Activated T-cell treated with anti-CD3 and anti-CD28 coated beads, Interleukin-2, amount 50 U/mL, for 24 hours (primary cell): Measurements from ENCODE around the gene BET1L.
"Not testable (repeated sequence)": the region's sequence is repeated elsewhere in the genome, so short reads cannot be mapped to it uniquely, and the experiment has no call there.

Source experiments
- DNase-seq: peaks from one replicate; pipeline ENCODE4 v3.0.0-alpha.2; 2020
- H3K27ac Mint-ChIP-seq: 2 replicates; pipeline ENCODE4 v1.8.0; 2020; ENCODE audit warnings: mild to moderate bottlenecking, mixed read lengths
- H3K27me3 Mint-ChIP-seq: 2 replicates; pipeline ENCODE4 v1.8.0; 2020; ENCODE audit warnings: mixed read lengths
- H3K36me3 Mint-ChIP-seq: 2 replicates; pipeline ENCODE4 v1.8.0; 2020; ENCODE audit warnings: low read depth, mixed read lengths
- H3K4me1 Mint-ChIP-seq: 2 replicates; pipeline ENCODE4 v1.8.0; 2020; ENCODE audit warnings: low read depth, mixed read lengths
- H3K4me3 Mint-ChIP-seq: 2 replicates; pipeline ENCODE4 v1.8.0; 2020; ENCODE audit warnings: mild to moderate bottlenecking, moderate library complexity, mixed read lengths
- H3K9me3 Mint-ChIP-seq: 2 replicates; pipeline ENCODE4 v1.8.0; 2020; ENCODE audit warnings: mixed read lengths

BET1L gene

DNA sequence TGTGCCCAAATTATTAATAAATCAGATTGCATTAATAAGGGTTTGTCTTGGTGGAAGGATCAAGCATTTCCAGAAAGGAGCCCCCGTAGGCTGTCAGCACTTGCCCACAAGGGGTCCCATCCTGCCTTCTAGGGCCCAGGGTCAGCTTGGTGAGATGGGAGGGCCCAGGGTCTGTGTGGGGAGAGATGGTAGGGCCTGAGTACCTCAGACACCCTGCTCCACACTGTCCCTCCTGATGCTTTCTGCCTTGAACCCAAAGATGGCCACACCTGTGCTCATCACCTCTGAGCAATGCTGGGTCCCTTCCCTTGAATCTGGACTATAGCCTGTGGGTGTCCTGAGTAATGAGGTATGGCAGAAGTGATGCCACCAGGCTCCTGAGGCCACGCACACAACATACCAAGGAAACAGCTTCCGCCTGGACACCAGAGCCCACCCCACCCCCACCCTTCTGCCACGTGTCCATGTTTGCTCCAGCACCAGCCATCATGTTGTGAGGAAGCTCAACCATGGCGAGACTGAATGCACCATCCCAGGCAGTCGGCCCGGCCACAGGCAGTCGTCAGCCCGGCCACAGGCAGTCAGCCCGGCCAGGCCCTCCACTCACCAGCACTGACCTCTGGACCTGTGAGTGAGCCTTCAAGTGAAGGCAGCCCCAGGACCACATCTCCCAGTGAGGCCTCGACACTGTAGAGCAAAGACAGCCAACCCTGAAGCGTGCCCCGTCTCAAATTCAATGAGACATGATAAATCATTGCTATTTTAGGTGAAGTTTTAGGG, 6.8 kb downstream of the BET1L start:
- Mint-ChIP-seq H3K9me3 (no peaks in the 10 kb centered on the region), H3K4me3 (no peak overlapping the region), H3K27ac (peak overlapping the region; percentile 93), H3K36me3 (peaks cover 56% of the 10 kb centered on the region), H3K4me1 (peaks cover 44% of the 10 kb centered on the region), H3K27me3 (no peaks in the 10 kb centered on the region)
- no peak for DNase-seq

DNA sequence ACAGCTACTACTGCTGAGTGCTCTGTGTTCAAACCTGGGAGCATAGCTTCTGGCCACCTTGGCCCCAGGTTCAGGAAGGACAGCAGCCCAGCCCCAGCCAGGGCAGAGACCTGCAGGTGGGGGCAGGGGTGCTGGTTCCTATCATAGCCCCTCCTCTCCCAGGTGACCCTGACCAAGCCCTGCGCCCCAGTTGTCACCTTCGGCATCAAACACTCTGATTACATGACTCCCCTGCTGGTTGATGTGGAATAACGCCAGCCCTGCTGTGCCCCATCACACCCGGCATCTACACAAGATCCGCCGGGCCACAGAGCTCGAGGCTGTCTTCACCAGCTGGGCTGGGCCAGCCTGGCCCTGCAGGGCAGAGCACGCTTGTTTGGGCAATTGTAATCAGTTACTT, 7.4 kb downstream of the BET1L start:
- H3K27me3 Mint-ChIP-seq, result no peaks in the 10 kb centered on the region
- H3K27ac Mint-ChIP-seq, result peak overlapping the region; percentile 37
- peak; percentile 26 for DNase-seq
- H3K36me3 Mint-ChIP-seq, result peaks cover 50% of the 10 kb centered on the region
- H3K9me3 Mint-ChIP-seq, result no peaks in the 10 kb centered on the region
- peaks cover 39% of the 10 kb centered on the region for H3K4me1 Mint-ChIP-seq
- no peak overlapping the region for H3K4me3 Mint-ChIP-seq

DNA sequence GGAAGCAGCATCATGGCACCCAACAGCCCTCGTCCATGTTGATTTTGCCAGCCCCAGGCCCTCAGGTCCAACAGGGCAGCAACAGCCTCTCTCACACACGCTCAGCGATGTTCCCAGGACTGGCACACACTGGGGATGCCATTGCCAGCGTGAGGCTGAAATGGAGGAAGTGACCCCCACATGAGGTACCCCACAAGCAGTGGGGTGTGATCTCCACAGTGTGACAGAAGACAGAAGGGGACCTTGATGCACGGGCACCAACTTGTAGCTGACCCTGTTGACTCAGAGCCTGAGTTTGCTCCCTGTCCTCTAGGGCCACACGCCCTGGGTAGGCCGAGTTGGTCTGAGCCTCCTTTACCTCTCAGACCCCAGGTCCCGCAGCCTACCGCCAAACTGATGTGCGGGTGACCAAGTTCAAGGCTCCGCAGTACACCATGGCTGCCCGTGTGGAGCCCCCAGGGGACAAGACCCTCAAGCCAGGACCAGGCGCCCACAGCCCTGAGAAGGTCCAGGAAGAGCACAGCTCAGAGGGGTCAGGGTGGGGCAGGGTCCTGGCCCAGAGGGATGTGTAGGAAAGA, 8.1 kb downstream of the BET1L start:
- H3K9me3 Mint-ChIP-seq, result no peaks in the 10 kb centered on the region
- DNase-seq, result no peak
- H3K4me1 Mint-ChIP-seq, result peaks cover 32% of the 10 kb centered on the region
- no peak overlapping the region for H3K27ac Mint-ChIP-seq
- H3K4me3 Mint-ChIP-seq, result no peak overlapping the region
- peaks cover 43% of the 10 kb centered on the region for H3K36me3 Mint-ChIP-seq
- H3K27me3 Mint-ChIP-seq, result no peaks in the 10 kb centered on the region

DNA sequence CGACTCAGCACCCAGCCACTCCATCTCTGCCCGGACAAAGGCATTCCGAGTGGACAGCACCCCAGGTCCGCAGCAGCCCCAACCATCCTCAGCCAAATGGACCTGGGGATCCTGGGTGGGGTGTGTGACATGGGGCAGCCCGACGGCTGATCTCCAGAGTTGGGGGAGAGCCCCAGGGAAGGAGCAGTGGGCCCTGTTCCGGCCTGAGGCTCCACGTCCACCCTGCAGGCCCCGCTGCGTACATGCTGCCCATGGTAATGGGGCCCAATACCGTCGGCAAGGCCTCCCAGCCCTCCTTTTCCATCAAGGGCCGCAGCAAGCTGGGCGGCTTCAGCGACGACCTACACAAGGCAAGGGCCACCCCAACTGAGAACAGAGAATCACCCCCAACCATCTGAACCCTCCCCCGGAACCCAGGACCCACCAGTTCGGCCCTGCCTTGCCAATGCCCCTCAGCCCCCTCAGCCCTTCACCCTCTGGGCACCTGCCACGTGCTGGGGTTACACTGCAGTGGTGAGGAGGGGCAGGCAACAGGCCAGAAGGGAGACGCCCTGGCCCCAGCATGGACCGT, 8.9 kb downstream of the BET1L start:
- H3K36me3 Mint-ChIP-seq, result peaks cover 35% of the 10 kb centered on the region

GRCh38 chr11:197741-198235, 9.4 kb downstream of the BET1L start:
- H3K9me3 Mint-ChIP-seq, result no peaks in the 10 kb centered on the region
- peaks cover 30% of the 10 kb centered on the region for H3K36me3 Mint-ChIP-seq
- H3K27me3 Mint-ChIP-seq, result no peaks in the 10 kb centered on the region
- H3K4me3 Mint-ChIP-seq, result no peak overlapping the region
- H3K27ac Mint-ChIP-seq, result no peak overlapping the region
- peaks cover 19% of the 10 kb centered on the region for H3K4me1 Mint-ChIP-seq
- DNase-seq, result no peak

More for the DNA sequence above, 8.9 kb downstream of the BET1L start:
- Mint-ChIP-seq H3K4me3 (no peak overlapping the region), H3K27me3 (no peaks in the 10 kb centered on the region), H3K27ac (peak overlapping the region; percentile 35), H3K4me1 (peaks cover 24% of the 10 kb centered on the region), H3K9me3 (no peaks in the 10 kb centered on the region)
- no peak for DNase-seq

- H3K27me3 Mint-ChIP-seq, result no peaks in the 10 kb centered on the region
- peaks cover 22% of the 10 kb centered on the region for H3K36me3 Mint-ChIP-seq
- H3K9me3 Mint-ChIP-seq, result no peaks in the 10 kb centered on the region
- H3K27ac Mint-ChIP-seq, result no peak overlapping the region
- H3K4me3 Mint-ChIP-seq, result no peak overlapping the region
- H3K4me1 Mint-ChIP-seq, result peaks cover 14% of the 10 kb centered on the region
- DNase-seq, result peak; percentile 25
These were observed 10.1 kb downstream of the BET1L start for GRCh38 chr11:196786-197731.

DNA sequence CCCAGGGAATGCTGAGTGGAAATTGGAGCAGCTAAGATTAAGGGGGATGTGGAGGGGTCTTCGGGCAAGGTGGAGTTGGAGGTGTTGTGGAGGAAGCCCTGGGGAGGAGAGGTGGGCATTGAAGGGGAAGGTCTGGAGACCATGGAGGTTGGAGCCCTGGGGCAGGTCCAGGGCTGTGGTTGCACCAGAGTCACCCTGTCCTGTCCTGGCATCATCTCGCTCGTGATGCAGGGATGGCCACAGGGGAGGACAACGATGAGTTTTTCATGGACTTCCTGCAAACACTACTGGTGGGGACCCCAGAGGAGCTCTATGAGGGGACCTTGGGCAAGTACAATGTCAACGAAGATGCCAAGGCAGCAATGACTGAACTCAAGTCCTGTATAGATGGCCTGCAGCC, 13.7 kb downstream of the BET1L start:
- H3K4me3 Mint-ChIP-seq, H3K4me1 Mint-ChIP-seq, H3K27me3 Mint-ChIP-seq, DNase-seq, H3K36me3 Mint-ChIP-seq, H3K9me3 Mint-ChIP-seq, H3K27ac Mint-ChIP-seq: not testable (repeated sequence)

DNA sequence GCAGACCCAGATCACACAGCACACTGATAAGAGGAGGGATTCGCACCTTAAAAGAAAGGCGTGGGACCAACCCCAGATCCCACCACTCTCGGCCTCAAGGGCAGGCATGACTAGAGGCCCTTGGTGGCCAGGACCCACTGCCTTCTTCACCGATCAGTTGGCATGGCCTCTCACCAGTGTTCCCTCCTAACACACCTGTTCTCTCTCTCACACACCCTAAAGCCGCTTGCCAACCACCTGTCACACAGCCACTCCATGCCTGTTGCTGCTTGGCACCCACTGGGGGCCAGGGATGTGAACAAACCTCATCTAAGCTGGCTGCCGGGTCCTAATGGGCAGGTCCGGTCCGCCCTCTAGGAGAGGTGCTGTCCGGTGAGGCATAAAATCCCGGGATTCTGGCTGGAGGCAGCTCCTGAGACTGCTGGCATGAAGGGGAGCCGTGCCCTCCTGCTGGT, 14.5 kb downstream of the BET1L start, which contains the start of gene SCGB1C1:
Gene SCGB1C1, plus strand, starts transcription at position 405 of the 455 bp plus-strand sequence. Its CDS starts 22 bp downstream, at position 427.
- H3K4me1 Mint-ChIP-seq, DNase-seq, H3K4me3 Mint-ChIP-seq, H3K27ac Mint-ChIP-seq, H3K27me3 Mint-ChIP-seq, H3K36me3 Mint-ChIP-seq, H3K9me3 Mint-ChIP-seq: not testable (repeated sequence)

- H3K27me3 Mint-ChIP-seq, H3K9me3 Mint-ChIP-seq, H3K36me3 Mint-ChIP-seq, H3K27ac Mint-ChIP-seq, H3K4me3 Mint-ChIP-seq, H3K4me1 Mint-ChIP-seq: not testable (repeated sequence)
- peak; percentile 81 for DNase-seq
These were observed 15.4 kb downstream of the BET1L start for GRCh38 chr11:191490-192478.

GRCh38 chr11:190546-190945, 16.7 kb downstream of the BET1L start:
- not testable (repeated sequence) for H3K4me1 Mint-ChIP-seq, DNase-seq, H3K27me3 Mint-ChIP-seq, H3K9me3 Mint-ChIP-seq, H3K27ac Mint-ChIP-seq, H3K4me3 Mint-ChIP-seq, H3K36me3 Mint-ChIP-seq

GRCh38 chr11:189843-190311, 17.3 kb downstream of the BET1L start:
- H3K9me3 Mint-ChIP-seq, H3K27ac Mint-ChIP-seq, H3K36me3 Mint-ChIP-seq, H3K4me3 Mint-ChIP-seq, H3K4me1 Mint-ChIP-seq, H3K27me3 Mint-ChIP-seq: not testable (repeated sequence)
- DNase-seq, result peak; percentile 47

- not testable (repeated sequence) for H3K36me3 Mint-ChIP-seq, H3K27ac Mint-ChIP-seq, DNase-seq, H3K4me1 Mint-ChIP-seq, H3K4me3 Mint-ChIP-seq, H3K27me3 Mint-ChIP-seq, H3K9me3 Mint-ChIP-seq
These were observed 17.9 kb downstream of the BET1L start for GRCh38 chr11:189200-189783.

DNA sequence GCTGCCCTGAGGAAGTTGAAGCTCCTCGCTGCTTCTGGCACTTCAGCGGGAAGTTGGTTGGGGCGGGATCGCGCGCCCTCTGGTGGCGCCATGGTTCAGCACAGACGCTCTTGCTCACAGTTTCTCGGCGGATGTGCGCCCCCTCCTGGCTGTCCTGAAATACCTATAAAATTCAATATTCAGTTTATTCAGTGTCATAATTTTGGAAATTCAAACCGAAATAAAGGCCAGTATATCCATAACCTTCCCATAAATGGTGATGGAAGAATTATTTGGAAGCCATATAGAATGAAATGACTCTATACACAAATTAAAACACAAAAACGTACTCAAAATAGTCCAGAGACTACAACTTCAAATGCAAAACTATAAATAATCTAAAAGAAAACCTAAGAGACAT, 27.0 kb downstream of the BET1L start:
- H3K27ac Mint-ChIP-seq, H3K36me3 Mint-ChIP-seq, DNase-seq, H3K4me1 Mint-ChIP-seq, H3K9me3 Mint-ChIP-seq, H3K27me3 Mint-ChIP-seq, H3K4me3 Mint-ChIP-seq: not testable (repeated sequence)
